Calu3 (cell line): ENCODE data around the gene ABCA12. TPM values are rescaled to one million over a fixed set of nuclear protein-coding genes. Genes with fewer than 3 reads are reported as not detected.

Source experiments
- BruUV-seq: library from RNA; stranded (reverse); fragments of 400-500 nt; replicated peaks from 2 replicates; lab custom pipeline; 2021; lab: Mats Ljungman, UMichigan
- CTCF ChIA-PET: fragments of 300-600 bp; sonication (Branson Sonifier 250); formaldehyde crosslinking; loops from one replicate; lab custom pipeline; 2022; ENCODE audit warnings: antibody characterized with exemption; lab: Charles Lee
- DNase-seq: peaks from one replicate; pipeline ENCODE4 v3.0.0; 2022
- H3K27ac Mint-ChIP-seq: one replicate; pipeline ENCODE4 v1.8.0; 2022; ENCODE audit warnings: mixed read lengths; ENCODE audit not compliant: unreplicated experiment
- H3K27me3 Mint-ChIP-seq: one replicate; pipeline ENCODE4 v1.8.0; 2022; ENCODE audit warnings: mixed read lengths; ENCODE audit not compliant: unreplicated experiment
- H3K36me3 Mint-ChIP-seq: one replicate; pipeline ENCODE4 v1.8.0; 2022; ENCODE audit warnings: mild to moderate bottlenecking, moderate library complexity, mixed read lengths; ENCODE audit not compliant: insufficient read depth, unreplicated experiment
- H3K4me1 Mint-ChIP-seq: one replicate; pipeline ENCODE4 v1.8.0; 2022; ENCODE audit warnings: mild to moderate bottlenecking, low read depth, mixed read lengths; ENCODE audit not compliant: unreplicated experiment
- H3K4me3 Mint-ChIP-seq: one replicate; pipeline ENCODE4 v1.8.0; 2022; ENCODE audit warnings: mild to moderate bottlenecking, low read depth, moderate library complexity, mixed read lengths; ENCODE audit not compliant: unreplicated experiment
- H3K9me3 Mint-ChIP-seq: one replicate; pipeline ENCODE4 v1.8.0; 2022; ENCODE audit warnings: low read depth, mixed read lengths; ENCODE audit not compliant: unreplicated experiment
- intact Hi-C: fragments of 100-400 bp; cut with micrococcal nuclease; formaldehyde crosslinking; loops from one replicate; pipeline ENCODE4 v1.10.0; 2022; ENCODE audit not compliant: unreplicated experiment
- total RNA-seq: library from RNA; stranded (reverse); gene quantifications from 2 replicates; pipeline ENCODE4 v1.2.3, GENCODE V29; 2022
- TF ChIP-seq, protein P1 (sequence below): fragments of 200-600 bp; IDR thresholded peaks from one replicate; pipeline ENCODE4 v1.8.0; 2022; ENCODE audit warnings: antibody characterized with exemption; ENCODE audit not compliant: unreplicated experiment

Gene ABCA12
- total RNA-seq, 1 experiment from 2014 or later = 4.8 TPM

DNA sequence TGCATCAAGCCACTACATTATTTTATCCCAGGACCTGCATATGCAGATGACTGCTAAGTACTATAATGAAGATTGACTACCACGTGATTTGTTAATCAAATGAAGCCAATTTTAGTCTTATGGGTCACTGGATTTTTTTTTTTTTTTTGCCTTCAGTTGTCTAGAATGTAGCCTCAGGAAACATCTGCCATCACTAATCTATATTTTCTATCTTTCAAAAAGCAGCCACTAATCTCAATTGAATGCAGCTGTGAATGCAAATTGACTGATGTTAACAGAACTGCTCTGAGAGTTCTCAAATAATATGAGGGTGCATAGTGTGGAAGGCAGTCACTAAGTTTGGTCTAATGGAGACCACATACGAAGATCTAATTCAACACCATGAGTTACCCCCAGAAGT, 106.3 kb downstream of the ABCA12 start:
- no peaks in the 10 kb centered on the region for H3K36me3 Mint-ChIP-seq
- BruUV-seq = no TSS peak
- H3K4me1 Mint-ChIP-seq = no peaks in the 10 kb centered on the region
- CTCF ChIA-PET = no interaction called here
- H3K27me3 Mint-ChIP-seq = no peaks in the 10 kb centered on the region
- H3K9me3 Mint-ChIP-seq = no peaks in the 10 kb centered on the region
- TF ChIP-seq, protein P1, sequence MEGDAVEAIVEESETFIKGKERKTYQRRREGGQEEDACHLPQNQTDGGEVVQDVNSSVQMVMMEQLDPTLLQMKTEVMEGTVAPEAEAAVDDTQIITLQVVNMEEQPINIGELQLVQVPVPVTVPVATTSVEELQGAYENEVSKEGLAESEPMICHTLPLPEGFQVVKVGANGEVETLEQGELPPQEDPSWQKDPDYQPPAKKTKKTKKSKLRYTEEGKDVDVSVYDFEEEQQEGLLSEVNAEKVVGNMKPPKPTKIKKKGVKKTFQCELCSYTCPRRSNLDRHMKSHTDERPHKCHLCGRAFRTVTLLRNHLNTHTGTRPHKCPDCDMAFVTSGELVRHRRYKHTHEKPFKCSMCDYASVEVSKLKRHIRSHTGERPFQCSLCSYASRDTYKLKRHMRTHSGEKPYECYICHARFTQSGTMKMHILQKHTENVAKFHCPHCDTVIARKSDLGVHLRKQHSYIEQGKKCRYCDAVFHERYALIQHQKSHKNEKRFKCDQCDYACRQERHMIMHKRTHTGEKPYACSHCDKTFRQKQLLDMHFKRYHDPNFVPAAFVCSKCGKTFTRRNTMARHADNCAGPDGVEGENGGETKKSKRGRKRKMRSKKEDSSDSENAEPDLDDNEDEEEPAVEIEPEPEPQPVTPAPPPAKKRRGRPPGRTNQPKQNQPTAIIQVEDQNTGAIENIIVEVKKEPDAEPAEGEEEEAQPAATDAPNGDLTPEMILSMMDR = no peak
- intact Hi-C loops = no loop called here
- H3K4me3 Mint-ChIP-seq = no peak overlapping the region
- DNase-seq = no peak
- H3K27ac Mint-ChIP-seq = no peak overlapping the region

DNA sequence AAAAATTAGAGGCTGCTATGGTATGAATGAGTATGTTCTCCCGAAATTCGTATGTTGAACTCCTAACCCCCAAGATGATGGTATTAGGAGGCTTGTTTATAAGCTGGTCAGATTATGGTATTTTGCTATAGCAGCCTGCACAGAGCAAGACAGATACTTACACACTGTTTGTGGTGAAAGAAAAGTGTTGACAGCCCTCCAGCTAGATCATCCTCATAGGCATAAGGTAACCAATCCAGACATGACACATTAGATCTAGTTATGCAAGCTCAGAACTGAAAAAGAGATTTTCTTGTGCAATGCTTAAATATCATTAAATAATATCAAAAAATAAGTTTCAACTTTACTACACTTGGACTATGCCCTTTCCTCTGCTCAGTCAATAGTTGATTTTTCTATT, 107.1 kb downstream of the ABCA12 start:
- no peaks in the 10 kb centered on the region for H3K27me3 Mint-ChIP-seq
- TF ChIP-seq, protein P1 = no peak

DNA sequence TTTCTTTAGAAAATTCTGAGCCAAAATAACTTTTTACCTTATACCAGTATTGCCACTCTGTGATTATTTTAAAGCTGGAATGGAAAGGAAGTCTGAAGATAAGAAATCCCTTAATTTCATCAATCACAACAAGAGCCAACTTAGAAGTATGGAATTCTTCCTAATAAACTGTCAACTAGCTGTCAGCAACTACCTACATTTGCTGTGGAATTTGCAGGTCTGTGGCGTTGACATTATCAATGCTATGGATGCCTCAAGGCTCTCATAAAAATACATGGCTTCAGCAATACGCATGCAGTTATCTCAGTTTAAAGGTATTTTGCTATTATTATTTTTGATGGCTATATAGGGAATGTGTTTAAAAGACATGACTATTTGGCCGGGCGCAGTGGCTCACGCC, 108.5 kb downstream of the ABCA12 start:
- no TSS peak for BruUV-seq
- intact Hi-C loops = no loop called here
- CTCF ChIA-PET = interaction anchor here (0.5 kb wide), 1 partner anchor 973 kb away, joined by 4 read pairs; no protein-coding TSS in a partner anchor
- no peak for DNase-seq
- TF ChIP-seq, protein P1 = no peak
- Mint-ChIP-seq H3K27me3 (no peaks in the 10 kb centered on the region), H3K36me3 (no peaks in the 10 kb centered on the region), H3K9me3 (no peaks in the 10 kb centered on the region), H3K4me1 (no peaks in the 10 kb centered on the region), H3K4me3 (no peak overlapping the region), H3K27ac (no peak overlapping the region)

More for the DNA sequence above, 107.1 kb downstream of the ABCA12 start:
- no TSS peak for BruUV-seq
- intact Hi-C loops = no loop called here
- no peak overlapping the region for H3K27ac Mint-ChIP-seq
- no peaks in the 10 kb centered on the region for H3K4me1 Mint-ChIP-seq
- CTCF ChIA-PET = no interaction called here
- no peak overlapping the region for H3K4me3 Mint-ChIP-seq
- H3K9me3 Mint-ChIP-seq = no peaks in the 10 kb centered on the region
- H3K36me3 Mint-ChIP-seq = no peaks in the 10 kb centered on the region
- DNase-seq = no peak

DNA sequence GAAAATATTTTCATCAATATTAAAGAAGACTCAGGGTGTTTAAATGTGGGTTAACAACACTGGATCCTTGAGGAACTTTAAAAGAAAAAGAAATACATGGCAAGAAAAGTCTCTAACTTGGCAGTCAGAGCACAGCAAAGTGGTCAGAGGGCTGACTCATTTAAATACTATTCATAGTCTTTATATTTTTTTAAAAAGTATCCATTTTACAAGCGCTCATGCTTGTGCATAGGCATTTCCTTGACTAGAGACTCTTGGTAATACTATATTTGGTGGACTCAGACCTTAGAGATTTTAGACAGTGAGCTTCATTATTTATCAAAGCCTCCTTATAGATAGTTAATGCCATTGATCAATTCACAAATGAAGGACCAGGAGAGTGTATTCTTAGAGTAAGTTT, 110.2 kb downstream of the ABCA12 start:
- Mint-ChIP-seq H3K9me3 (no peaks in the 10 kb centered on the region), H3K27ac (no peak overlapping the region), H3K27me3 (no peaks in the 10 kb centered on the region), H3K4me3 (no peak overlapping the region), H3K4me1 (no peaks in the 10 kb centered on the region), H3K36me3 (no peaks in the 10 kb centered on the region)
- no peak for DNase-seq
- intact Hi-C loops = no loop called here
- TF ChIP-seq, protein P1 = no peak
- CTCF ChIA-PET = no interaction called here
- no TSS peak for BruUV-seq
